GM18867 (cell line): ENCODE measurements around the gene SH3GLB1.
A peak's percentile ranks its signal among the peaks of the same experiment; 100 is the strongest.

Experiments used
- ATAC-seq: cut with Tn5 transposase; IDR thresholded peaks from one replicate; pipeline ENCODE4 v1.9.1; 2021; ENCODE audit warnings: mild to moderate bottlenecking, moderate library complexity; ENCODE audit not compliant: unreplicated experiment

SH3GLB1 gene

DNA sequence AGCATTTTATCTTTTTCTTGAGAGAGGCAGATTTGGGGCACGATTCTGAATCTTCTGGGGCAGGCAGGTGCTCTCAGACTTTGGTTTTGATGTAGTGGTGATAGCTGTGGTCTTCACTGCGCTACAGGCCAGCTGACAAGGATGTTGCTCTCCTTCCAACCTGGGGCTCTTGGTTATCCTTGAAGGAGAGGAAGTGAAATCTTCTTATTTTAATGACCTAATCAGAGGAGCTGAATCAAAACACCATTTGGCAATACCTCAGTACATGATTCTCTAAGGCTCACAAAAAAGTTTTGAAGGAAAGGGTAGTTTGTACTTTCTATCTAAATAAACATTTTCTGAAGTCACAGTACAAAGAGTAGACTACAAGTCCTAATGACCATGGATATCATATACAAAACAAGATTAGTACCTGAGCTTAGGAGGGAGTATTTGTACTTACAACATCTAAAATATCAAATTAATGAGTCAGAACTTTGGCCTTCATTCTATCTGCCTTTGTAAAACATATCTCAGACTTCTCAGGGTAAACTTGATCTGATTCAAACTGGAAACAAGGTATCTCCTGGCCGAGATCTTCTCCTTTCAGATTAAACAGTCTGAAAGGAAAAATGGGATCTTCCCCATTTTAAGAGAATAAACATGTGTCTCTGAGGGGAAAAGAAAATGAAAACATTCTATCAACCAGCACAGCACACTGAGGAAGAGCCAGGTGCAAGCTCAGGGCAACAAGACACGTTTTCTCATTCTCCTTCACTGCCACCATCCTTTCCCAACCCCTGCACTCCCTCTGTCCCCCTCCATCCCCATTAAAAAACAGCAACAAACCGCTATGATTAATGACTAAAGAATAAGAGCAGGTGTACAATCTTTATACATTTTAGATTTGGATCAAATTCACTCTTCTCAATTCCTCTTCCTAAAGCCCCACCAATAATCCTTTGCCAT is 69.2 kb downstream of the SH3GLB1 start:
- ATAC-seq: peak; percentile 30

DNA sequence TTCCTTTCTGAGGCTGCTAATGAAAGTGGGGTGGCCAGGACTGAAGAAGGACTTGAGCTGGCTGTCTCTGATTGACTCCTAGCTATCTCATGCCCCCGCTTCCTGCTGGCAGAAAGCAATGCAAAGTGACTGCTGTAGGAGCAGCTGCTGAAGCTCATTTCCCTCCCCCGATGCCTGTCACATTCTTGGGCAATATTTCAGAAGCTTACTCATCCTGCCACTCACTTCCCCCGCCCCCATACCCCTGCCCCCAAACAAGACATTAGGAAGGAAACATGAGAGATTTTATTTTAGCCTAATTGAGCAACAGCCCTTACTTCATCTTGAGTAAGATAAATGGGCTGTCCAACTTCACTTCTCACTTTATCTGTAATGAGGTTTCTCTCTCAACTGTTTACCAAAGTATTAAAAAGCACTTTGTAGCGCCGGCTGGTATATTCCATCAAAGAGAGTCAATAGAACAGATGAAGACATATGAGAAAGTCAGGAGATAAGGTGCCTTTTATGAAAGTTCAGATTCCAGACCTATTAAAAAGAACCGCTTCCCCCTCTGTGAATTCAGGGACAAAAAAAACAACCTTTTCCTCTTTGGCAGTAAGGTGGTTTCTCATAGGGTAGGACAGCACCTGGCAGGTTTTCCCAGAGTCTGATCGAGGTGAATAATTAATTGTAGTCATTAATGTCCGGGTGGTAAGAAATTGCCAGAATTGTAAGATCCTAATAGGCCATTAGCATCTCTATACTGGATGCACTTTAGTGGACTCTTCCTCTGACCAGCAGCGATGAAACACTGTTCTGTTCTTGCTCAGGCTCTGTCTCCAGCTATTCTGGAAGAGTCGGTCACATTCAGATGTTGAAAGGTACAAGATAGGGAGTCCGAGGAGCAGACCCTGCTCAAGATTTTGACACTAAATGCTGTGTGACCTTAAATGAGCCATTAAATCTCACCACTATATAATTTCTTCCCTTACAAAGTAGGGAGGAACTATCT is 70.2 kb downstream of the SH3GLB1 start:
- ATAC-seq: peak; percentile 98

DNA sequence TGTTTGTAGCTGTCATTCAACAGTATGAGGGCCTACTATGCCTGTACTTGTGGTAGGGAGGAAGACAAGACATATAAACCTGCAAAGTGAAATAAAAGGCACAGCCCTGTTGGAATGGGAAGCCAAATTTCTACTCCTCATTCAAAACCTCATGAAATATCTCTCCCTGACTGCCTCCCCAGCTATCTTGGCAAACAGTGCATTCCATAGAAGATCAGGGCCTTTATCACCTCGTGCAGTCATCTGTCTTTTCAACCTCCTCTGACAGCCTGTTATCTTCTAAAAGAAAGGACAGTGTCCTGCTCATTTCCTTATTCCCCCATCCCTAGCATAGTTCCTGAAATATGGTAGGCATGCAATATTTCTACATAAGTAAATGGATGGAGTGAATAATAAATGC is 71.0 kb downstream of the SH3GLB1 start:
- no peak for ATAC-seq

DNA sequence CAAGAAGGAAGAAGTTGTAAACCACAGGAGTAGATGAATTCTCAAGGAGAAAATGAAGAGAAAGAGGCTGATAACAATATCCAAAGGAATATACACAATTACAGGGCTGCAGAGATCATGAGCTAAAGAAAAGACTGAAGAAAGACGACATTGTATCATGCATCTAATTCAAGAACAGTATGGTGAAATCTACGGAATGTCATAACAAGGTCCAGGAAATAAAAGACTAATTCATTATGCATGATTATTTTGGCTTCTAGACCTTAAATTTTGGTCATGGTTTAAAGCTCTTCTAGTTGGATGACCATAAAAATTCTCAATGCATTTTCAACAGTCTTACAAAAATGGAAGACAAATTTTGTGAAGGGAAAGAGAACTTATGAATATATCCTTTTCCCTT is 71.7 kb downstream of the SH3GLB1 start:
- ATAC-seq: no peak

DNA sequence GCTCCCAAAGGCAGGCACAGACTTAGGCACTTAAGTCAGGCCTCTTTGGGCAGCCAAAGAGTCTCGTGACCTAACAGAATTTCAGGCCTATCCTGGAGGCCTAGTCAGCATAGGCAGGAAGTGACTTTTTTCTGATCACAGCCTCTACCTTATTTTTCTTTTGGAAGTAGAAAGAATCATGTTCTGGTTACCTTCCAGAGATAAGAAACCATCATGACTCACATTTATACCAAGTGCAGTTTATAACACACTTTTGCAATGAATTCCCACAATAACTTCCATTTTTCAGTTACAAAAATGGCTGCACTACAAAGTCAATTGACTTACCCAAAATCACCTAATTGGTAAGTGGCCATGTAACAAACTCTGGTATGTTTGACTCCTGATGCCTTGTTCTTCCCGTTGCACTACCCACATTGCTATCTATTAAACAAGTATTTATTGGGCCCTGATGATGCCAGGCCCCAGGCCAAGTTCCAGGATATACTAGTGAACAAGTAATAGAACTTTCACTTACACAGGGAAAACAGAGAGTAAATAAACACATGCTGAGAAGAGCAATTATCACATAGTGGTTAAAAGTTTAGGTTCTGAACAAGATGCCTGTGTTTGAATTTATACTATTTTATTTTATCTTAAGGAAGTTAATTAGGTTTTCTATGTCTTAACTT is 74.3 kb downstream of the SH3GLB1 start:
- ATAC-seq: no peak

DNA sequence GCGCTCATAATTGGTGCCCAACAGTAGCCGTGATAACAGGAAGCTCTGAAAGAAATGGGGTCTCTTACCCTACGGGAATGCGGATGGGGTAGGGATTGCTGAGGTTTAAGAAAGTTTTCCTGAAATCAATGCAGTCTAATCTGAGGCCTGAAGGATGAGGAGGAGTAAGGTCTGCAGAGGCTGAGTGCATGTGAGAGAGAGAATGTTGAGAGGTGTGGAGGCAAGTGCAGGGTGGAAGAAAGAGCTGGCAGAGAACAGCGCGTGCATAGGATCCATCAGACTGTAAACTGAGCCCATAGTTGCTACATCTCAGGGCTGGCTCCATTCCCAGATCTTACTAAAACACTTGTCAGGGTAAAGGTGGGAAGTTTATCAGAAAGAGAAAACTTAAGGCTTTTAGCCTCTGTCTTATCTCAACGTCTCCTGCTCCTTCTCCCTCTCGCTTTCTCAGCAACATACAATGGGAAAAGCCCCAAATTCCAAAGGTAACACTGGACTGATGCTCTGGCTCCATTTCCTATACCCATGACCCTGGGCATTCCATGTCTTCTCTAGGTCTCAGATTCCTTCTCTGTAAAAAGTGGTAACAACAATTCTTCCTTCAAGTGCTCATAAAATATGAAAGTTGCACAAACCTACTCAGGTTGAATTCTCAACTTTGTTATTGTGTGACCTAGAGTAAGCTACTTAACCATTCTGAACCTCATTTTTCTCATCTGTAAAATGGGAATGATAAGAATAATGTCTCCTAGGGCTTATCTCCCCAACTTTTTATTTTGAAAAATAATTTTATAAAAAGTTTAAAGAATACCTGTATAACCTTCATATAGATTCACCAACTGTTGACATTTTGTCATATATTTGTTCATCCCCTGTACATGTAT is 75.2 kb downstream of the SH3GLB1 start:
- no peak for ATAC-seq

DNA sequence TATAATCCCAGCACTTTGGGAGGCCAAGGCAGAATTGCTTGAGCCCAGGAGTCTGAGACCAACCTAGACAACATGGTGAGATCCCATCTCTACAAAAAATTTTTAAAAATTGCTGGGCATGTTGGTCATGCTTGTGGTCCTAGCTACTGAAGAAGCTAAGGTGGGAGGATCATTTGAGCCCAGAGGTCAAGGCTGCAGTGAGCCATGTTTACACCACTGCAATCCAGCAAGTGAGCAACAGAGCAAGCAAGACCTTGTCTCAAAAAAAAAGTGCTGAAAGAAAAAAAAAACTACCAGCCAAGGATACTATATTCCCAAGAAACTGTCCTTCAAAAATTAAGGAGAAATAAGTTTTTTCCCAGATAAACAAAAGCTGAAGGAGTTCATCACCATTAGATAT is 78.1 kb downstream of the SH3GLB1 start:
- no peak for ATAC-seq

DNA sequence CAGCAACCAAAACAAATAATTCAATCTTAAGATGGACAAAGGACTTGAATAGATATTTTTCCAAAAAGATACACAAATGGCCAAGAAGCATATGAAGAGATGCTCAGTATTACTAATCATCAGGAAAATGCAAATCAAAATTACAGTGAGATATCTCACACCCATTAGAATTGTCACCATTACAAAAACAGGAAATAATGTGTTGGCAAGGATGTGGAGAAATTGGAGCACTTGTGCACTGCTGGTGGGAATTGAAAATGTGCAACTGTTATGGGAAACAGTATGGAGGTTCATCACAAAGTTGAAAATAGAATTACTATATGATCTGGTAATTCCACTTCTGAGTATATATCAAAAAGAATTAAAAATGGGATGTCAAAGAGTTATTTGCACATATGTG is 83.2 kb downstream of the SH3GLB1 start:
- ATAC-seq: no peak

DNA sequence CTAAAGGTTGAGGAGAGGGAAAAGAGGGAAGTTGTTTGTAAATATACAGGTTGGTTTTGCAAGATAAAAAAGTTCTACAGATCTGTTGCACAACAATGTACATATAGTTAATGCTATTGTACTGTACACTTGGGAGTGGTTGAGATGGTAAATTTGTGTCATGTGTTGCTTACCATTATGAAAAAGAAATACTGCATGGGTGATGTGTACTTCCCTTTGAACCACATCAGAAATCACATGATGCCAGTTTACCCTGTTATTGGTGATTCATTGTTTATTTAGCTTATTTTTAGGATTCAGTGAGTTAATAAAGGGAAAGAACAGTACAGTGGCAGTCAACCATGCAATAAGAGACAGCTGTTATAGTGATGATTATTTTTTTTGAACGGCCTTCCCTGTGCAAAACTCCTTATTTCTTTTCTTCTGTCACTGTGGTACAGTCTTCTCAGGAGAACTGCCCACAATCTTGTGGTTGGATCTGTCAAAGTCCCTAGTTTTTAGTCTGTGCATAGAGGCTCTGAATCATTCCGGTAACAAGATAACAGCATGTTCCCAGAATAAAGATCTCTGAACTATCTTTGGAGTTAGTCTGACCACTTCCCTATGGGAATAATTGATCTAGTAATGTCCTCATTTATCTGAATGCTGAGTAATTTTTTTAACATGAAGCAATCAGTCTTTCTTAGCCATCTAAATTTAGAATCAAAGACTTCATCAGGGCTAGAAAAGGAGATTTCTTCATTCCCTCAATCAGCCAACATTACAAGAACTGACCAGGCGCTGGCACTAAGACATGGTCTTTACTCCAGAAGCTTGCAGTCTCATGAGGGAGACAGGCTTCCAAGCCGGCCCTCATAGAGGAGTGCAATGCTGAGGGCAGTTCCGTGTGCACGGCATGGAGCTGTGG is 84.2 kb downstream of the SH3GLB1 start:
- ATAC-seq: no peak

DNA sequence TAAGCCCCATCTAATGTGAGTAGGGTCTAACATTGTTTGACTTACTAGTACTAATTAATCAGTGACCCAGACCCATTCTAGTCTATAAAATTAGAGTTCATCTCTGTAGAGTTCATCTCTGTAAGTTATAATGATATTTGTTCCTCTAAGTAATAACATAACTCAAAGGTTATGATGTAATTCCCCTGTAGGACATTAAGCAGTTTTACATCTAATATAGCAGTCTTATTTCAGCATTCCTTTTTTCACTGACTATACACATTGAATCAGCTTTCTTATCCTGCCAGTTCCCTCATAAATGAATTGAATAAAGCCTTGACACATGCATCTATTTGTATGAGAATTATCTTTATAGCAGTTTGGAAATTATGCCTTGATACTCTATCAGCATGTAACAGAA is 90.9 kb downstream of the SH3GLB1 start:
- no peak for ATAC-seq
